PC-9 (cell line): ENCODE data around the gene TNK1.

Experiments used
- EZH2 ChIP-seq: fragments of 200-600 bp; sonication (generic); IDR thresholded peaks from 2 replicates; pipeline ENCODE4 v1.8.0; 2017; ENCODE audit warnings: antibody characterized with exemption, low read depth
- TF ChIP-seq, protein P1 (sequence below): fragments of 200-600 bp; sonication (generic); conservative IDR thresholded peaks from 2 replicates; pipeline ENCODE4 v1.6.1; 2017; ENCODE audit warnings: mixed run types, antibody characterized with exemption, mild to moderate bottlenecking, moderate library complexity

DNA sequence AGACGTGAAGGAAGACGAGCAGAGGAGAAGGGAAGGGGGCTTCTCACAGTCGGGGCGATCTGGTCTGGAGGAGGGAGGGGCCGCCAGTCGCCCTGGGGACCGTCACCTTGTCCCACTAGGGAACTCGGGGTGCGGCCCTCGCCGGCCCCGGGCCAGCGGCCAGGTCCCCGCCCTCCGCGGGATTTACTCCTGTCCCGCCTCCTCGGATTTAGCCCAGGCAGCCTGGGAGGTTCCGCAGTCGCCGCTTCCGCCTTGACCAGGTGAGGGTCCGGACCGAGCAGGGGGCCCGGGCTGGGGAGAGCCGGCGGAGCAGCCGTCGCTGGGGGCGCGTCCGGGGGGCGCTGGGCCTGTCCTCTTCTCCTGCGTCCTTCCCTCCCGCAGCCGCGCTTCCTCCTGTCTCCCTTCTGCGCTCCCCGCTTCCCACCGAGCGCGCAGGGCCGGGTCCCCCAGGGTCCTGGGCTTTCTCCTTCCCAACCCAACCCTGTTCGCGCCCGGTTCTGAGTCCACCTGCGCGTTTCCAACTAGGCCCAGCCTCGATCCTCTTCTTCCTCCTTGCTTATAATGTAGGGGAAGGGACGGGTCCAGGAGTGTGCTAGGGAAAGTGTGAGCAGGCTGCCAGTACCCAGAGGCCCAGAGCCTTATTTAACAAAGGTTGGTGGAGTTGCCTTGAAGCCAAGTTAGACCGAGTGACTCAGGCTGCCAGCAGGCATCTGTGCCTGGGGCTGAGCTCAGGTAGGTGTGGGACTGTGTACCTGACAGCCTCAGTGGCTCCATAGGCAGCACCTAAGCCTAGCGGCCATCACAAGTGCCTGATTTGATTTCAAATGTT, at the start of gene TNK1:
- TF ChIP-seq, protein P1, sequence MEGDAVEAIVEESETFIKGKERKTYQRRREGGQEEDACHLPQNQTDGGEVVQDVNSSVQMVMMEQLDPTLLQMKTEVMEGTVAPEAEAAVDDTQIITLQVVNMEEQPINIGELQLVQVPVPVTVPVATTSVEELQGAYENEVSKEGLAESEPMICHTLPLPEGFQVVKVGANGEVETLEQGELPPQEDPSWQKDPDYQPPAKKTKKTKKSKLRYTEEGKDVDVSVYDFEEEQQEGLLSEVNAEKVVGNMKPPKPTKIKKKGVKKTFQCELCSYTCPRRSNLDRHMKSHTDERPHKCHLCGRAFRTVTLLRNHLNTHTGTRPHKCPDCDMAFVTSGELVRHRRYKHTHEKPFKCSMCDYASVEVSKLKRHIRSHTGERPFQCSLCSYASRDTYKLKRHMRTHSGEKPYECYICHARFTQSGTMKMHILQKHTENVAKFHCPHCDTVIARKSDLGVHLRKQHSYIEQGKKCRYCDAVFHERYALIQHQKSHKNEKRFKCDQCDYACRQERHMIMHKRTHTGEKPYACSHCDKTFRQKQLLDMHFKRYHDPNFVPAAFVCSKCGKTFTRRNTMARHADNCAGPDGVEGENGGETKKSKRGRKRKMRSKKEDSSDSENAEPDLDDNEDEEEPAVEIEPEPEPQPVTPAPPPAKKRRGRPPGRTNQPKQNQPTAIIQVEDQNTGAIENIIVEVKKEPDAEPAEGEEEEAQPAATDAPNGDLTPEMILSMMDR = no peak
- no peak for TF ChIP-seq EZH2
